H1 (cell line): Measurements from ENCODE around the gene COL8A2. TPM values are rescaled to one million over a fixed set of nuclear protein-coding genes. Genes with fewer than 3 reads are reported as not detected.

ENCODE experiments used
- CHD7 ChIP-seq: fragments of 300-600 bp; sonication (generic); IDR thresholded peaks from 2 replicates; pipeline ENCODE4 v1.7.1; 2012; ENCODE audit warnings: low read length, moderate library complexity, mild to moderate bottlenecking, inconsistent platforms; ENCODE audit not compliant: insufficient replicate concordance
- FOSL1 ChIP-seq: IDR thresholded peaks from 2 replicates; pipeline ENCODE4 v1.6.1; 2011; ENCODE audit warnings: mild to moderate bottlenecking, low read depth, low read length, moderate library complexity; ENCODE audit not compliant: insufficient read depth
- GABPA ChIP-seq: IDR thresholded peaks from 2 replicates; pipeline ENCODE4 v1.6.1; 2011; ENCODE audit warnings: mild to moderate bottlenecking, low read length, moderate library complexity, borderline replicate concordance; ENCODE audit not compliant: insufficient read depth
- HDAC6 ChIP-seq: IDR thresholded peaks from one replicate; pipeline ENCODE4 v1.7.1; 2012; ENCODE audit warnings: low read depth, mild to moderate bottlenecking, inconsistent platforms, low read length, moderate library complexity
- JUND ChIP-seq: IDR thresholded peaks from 2 replicates; pipeline ENCODE4 v1.6.1; 2011; ENCODE audit warnings: mild to moderate bottlenecking, improper control_type of control experiment, low read length
- KDM4A ChIP-seq: IDR thresholded peaks from one replicate; pipeline ENCODE4 v1.7.1; 2012; ENCODE audit warnings: low read depth, mild to moderate bottlenecking, moderate library complexity, low read length, inconsistent platforms; ENCODE audit not compliant: severe bottlenecking
- POLR2A ChIP-seq, 2 experiments: IDR thresholded peaks; 1 replicate in 1 of 2; 2 replicates in 1 of 2; pipeline ENCODE4 v1.6.1; 2011; ENCODE audit warnings: low read depth in 2 of 2, low read length in 2 of 2, mild to moderate bottlenecking in 2 of 2; ENCODE audit errors: control extremely low read depth in 1 of 2
- SIX5 ChIP-seq: IDR thresholded peaks from 2 replicates; pipeline ENCODE4 v1.6.1; 2011; ENCODE audit warnings: mild to moderate bottlenecking, low read depth, low read length
- polyA plus RNA-seq, 7 experiments: library from polyadenylated mRNA; depleted of rRNA in 3 of 7; stranded (reverse) in 5 of 7; unstranded in 2 of 7; fragments of >200 nt in 5 of 7; fragments of 200-250 nt in 2 of 7; gene quantifications; 1 replicate in 5 of 7; 2 replicates in 1 of 7; 4 replicates in 1 of 7; pipeline versions ENCODE4 v1.2.1 to v1.2.3, GENCODE V29; 2011 to 2013; ENCODE audit warnings: missing spikeins in 2 of 7, mixed read lengths in 2 of 7
- total RNA-seq: library from RNA; stranded (reverse); fragmentation: NEBNext Ultra II Directional; extraction: Animal tissue kit (Norgen Biotek cat#: 25700); gene quantifications from 2 replicates; pipeline ENCODE4 v1.2.1, GENCODE V29; 2021

Gene COL8A2
- total and polyA plus RNA-seq, 2 of the 8 experiments (the other 6 are each of a cell fraction or from before 2014, with no cell fraction given): 2.1 to 2.8 TPM

- TF ChIP-seq CHD7 (no peak), POLR2A (IDR thresholded peaks at IDR 0.05; ENCODE audit: control extremely low read depth in 1 of 2, low read depth in 2 of 2, low read length in 2 of 2) (no peak), HDAC6 (no peak), FOSL1 (no peak), SIX5 (no peak), JUND (no peak), GABPA (no peak), KDM4A (no peak)
Measured at GRCh38 chr1:36136535-36136934, 11.5 kb upstream of the COL8A2 start (continued).
